MCF 10A (cell line): Measurements from ENCODE around the gene GPR137B. TPM values are rescaled to one million over a fixed set of nuclear protein-coding genes. Genes with fewer than 3 reads are reported as not detected.

Experiments
- BruUV-seq: library from RNA; stranded (reverse); fragments of 400-500 nt; replicated peaks from 2 replicates; lab custom pipeline; 2021; lab: Mats Ljungman, UMichigan
- CTCF ChIA-PET: fragments of 300-600 bp; sonication (Branson Sonifier 250); formaldehyde crosslinking; extraction: SDS; loops from one replicate; lab custom pipeline; 2021; ENCODE audit warnings: antibody characterized with exemption, inconsistent platforms; lab: Yijun Ruan, JAX
- POLR2A ChIA-PET: fragments of 300-600, 350-650 bp; sonication (Branson Sonifier 250); formaldehyde crosslinking; extraction: SDS; loops from one replicate; lab custom pipeline; 2020; ENCODE audit warnings: antibody characterized with exemption, inconsistent platforms; lab: Yijun Ruan, JAX
- DNase-seq: peaks from one replicate; pipeline ENCODE4 v3.0.0-alpha.2; 2018; ENCODE audit not compliant: unreplicated experiment
- H3K27ac Mint-ChIP-seq: one replicate; pipeline ENCODE4 v1.8.0; 2022; ENCODE audit warnings: mild to moderate bottlenecking, low read depth, mixed read lengths; ENCODE audit not compliant: unreplicated experiment
- H3K27me3 Mint-ChIP-seq: one replicate; pipeline ENCODE4 v1.8.0; 2022; ENCODE audit warnings: mixed read lengths; ENCODE audit not compliant: insufficient read depth, unreplicated experiment
- H3K36me3 Mint-ChIP-seq: one replicate; pipeline ENCODE4 v1.8.0; 2022; ENCODE audit warnings: mild to moderate bottlenecking, moderate library complexity, mixed read lengths; ENCODE audit not compliant: insufficient read depth, unreplicated experiment
- H3K4me1 Mint-ChIP-seq: one replicate; pipeline ENCODE4 v1.8.0; 2022; ENCODE audit warnings: mixed read lengths; ENCODE audit not compliant: insufficient read depth, unreplicated experiment
- H3K4me3 Mint-ChIP-seq: one replicate; pipeline ENCODE4 v1.8.0; 2022; ENCODE audit warnings: mild to moderate bottlenecking, moderate library complexity, mixed read lengths; ENCODE audit not compliant: unreplicated experiment
- H3K9me3 Mint-ChIP-seq: one replicate; pipeline ENCODE4 v1.8.0; 2022; ENCODE audit warnings: mixed read lengths; ENCODE audit not compliant: unreplicated experiment
- CTCF ChIP-seq: fragments of 200-600 bp; IDR thresholded peaks from one replicate; pipeline ENCODE4 v1.8.0; 2022; ENCODE audit warnings: antibody characterized with exemption, mild to moderate bottlenecking; ENCODE audit not compliant: unreplicated experiment
- intact Hi-C: fragments of 100-400 bp; cut with micrococcal nuclease; formaldehyde crosslinking; loops from 2 replicates; pipeline ENCODE4 v1.14.1; 2022
- total RNA-seq: library from RNA; stranded (reverse); gene quantifications from 2 replicates; pipeline ENCODE4 v1.2.3, GENCODE V29; 2022

The GPR137B gene
- total RNA-seq, 1 experiment from 2014 or later: 8.4 TPM

- H3K27me3 Mint-ChIP-seq: no peaks in the 10 kb centered on the region
- no peaks in the 10 kb centered on the region for H3K36me3 Mint-ChIP-seq
- CTCF ChIA-PET: interaction anchor here (0.5 to 12.8 kb wide), 21 partner anchors 25 to 851 kb away, joined by 3 to 376 read pairs (median 5); partner anchors contain the start of gene LGALS8
- BruUV-seq: no TSS peak
- no peaks in the 10 kb centered on the region for H3K9me3 Mint-ChIP-seq
- H3K27ac Mint-ChIP-seq: no peak overlapping the region
- POLR2A ChIA-PET: interaction anchor here (0.6 to 0.8 kb wide), 3 partner anchors 375 to 599 kb away, joined by 3 to 4 read pairs (median 3); no protein-coding TSS in a partner anchor
- no peak overlapping the region for H3K4me3 Mint-ChIP-seq
- no peak for TF ChIP-seq CTCF
- DNase-seq: no peak
- H3K4me1 Mint-ChIP-seq: peaks cover 7% of the 10 kb centered on the region
- intact Hi-C loops: loop anchor here (5.0 to 10.0 kb wide), 3 partner anchors 175 to 690 kb away; partner anchors contain the start of genes ERO1B, HEATR1 and MTR
These were observed 35.0 kb upstream of the GPR137B start for GRCh38 chr1:236107121-236107907.

GRCh38 chr1:236108027-236108648 is 34.2 kb upstream of the GPR137B start:
- no peaks in the 10 kb centered on the region for H3K36me3 Mint-ChIP-seq
- H3K9me3 Mint-ChIP-seq: no peaks in the 10 kb centered on the region
- DNase-seq: peak; percentile 51
- POLR2A ChIA-PET: interaction anchor here (0.6 to 0.8 kb wide), 3 partner anchors 91 to 600 kb away, joined by 3 to 4 read pairs (median 3); no protein-coding TSS in a partner anchor
- BruUV-seq: no TSS peak
- no peaks in the 10 kb centered on the region for H3K27me3 Mint-ChIP-seq
- H3K4me1 Mint-ChIP-seq: peaks cover 7% of the 10 kb centered on the region
- intact Hi-C loops: loop anchor here (5.0 to 10.0 kb wide), 3 partner anchors 174 to 689 kb away; partner anchors contain the start of genes ERO1B, HEATR1 and MTR
- H3K4me3 Mint-ChIP-seq: no peak overlapping the region
- H3K27ac Mint-ChIP-seq: no peak overlapping the region
- no peak for TF ChIP-seq CTCF
- CTCF ChIA-PET: interaction anchor here (0.6 to 12.8 kb wide), 29 partner anchors 9 to 1460 kb away, joined by 3 to 376 read pairs (median 4); partner anchors contain the start of genes HEATR1 and LGALS8

GRCh38 chr1:236110137-236110536 is 32.2 kb upstream of the GPR137B start:
- intact Hi-C loops: no loop called here
- no TSS peak for BruUV-seq
- TF ChIP-seq CTCF: no peak

More at GRCh38 chr1:236110137-236110536, 32.2 kb upstream of the GPR137B start:
- Mint-ChIP-seq H3K27ac (no peak overlapping the region), H3K27me3 (no peaks in the 10 kb centered on the region), H3K4me3 (no peak overlapping the region), H3K36me3 (no peaks in the 10 kb centered on the region), H3K4me1 (peaks cover 7% of the 10 kb centered on the region), H3K9me3 (no peaks in the 10 kb centered on the region)
- DNase-seq: no peak
- CTCF ChIA-PET: interaction anchor here (0.5 to 12.8 kb wide), 19 partner anchors 10 to 425 kb away, joined by 3 to 376 read pairs (median 4); partner anchors contain the start of gene ERO1B
- POLR2A ChIA-PET: no interaction called here
